NOMO-1 (cell line): Measurements from ENCODE around the gene ZMYND19.
A peak's percentile ranks its signal among the peaks of the same experiment; 100 is the strongest.
"Not testable (repeated sequence)": the region's sequence is repeated elsewhere in the genome, so short reads cannot be mapped to it uniquely, and the experiment has no call there.

Experiments
- DNase-seq, 2 experiments: peaks; one replicate each; lab custom pipeline; 2025; ENCODE audit not compliant: unreplicated experiment in 2 of 2; lab: John Stamatoyannopoulos, UW

ZMYND19 gene

DNA sequence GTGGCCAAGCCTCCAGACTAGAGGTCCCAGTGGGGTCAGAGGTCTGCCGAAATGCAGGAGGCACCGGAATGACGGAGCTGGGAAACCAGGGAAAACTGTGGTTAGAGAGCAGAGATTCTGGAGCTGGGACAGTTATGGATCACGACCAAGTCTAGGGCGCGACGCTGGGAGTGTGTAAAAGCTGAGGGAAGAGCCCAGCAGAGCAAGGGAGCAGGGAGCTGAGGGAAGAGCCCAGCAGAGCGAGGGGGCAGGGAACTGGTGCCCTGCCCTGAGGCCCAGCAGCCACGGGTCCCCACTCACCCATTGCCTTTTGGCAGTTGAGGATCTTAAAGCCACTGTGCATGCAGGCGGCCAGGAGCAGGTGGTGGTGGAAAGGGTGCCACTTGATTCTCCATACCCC, 26.2 kb downstream of the ZMYND19 start:
- no peak for DNase-seq

DNA sequence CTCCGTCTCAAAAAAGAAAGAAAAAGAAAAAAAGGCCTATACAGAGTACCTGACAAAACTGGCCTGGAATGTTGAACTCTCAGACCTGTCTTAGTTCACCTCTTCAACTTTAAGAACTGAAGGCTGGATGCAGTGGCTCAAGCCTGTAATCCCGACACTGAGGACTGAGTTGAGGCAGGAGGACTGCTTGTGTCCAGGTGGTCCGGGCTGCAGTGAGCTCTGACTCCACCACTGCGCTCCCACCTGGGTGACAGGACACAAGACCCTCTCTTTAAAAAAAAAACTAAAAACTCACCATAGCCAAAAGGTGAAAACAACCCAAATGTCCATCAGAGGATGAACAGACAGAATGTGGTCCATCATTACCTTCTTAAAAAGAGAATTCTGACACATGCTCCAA, 32.2 kb downstream of the ZMYND19 start:
- no peak for DNase-seq

DNA sequence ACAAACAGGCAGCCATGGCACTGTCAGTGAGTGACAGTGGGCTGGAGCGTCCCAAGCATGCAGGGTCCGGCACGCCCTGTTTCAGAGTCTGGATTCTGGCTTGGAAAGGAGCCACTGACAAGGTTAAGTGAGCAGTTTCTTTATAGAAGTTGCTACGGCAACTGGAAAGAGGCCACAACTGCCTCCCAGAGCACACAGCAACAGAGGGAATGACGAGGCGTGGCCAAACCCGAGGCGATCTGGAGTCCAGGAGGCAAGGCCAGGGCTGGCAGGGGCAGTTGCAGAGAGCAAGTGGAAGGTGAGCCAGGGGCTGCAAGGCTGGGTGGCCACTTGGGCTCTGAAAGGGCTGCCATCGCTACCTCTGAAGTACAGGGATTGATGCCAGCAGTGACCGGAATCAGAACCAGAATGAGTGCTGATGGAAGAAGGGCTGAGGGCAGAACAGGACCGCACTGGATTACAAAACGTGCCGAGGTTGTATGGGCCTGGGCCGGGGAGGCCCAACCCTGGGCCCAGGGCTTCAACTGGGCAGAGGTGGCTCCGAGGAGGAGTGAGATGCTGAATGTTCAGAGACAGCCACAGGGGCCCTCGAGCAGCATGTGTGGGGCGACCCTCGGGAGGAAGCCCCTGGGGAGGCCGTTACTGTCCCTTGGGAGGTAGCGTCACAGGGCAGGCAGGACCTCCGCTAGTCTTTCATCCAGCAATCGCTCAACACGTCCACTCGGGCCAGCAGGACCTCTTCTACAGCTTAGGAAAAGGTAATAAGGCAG, 34.1 kb downstream of the ZMYND19 start:
- DNase-seq, result no peak

DNA sequence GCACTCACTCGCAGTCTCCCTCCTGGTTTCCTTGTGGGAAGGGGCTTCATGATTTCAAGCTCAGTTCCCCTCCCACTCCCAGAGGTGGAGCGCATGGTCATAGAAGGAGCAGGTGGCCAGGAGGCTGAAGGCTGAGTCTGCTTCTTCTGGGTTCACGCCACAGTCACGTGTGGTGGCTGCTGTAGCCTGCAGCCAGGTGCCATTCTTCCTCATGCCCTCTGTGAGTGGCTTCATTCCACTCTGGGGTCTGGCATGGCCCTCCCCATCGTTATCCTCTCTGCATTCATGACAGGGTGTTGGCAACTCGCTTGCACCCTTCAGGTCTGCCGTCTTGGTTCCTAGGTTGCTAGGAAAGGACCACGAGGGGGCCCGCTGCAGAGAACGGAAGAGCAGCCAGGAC, 35.1 kb downstream of the ZMYND19 start:
- DNase-seq, result no peak

DNA sequence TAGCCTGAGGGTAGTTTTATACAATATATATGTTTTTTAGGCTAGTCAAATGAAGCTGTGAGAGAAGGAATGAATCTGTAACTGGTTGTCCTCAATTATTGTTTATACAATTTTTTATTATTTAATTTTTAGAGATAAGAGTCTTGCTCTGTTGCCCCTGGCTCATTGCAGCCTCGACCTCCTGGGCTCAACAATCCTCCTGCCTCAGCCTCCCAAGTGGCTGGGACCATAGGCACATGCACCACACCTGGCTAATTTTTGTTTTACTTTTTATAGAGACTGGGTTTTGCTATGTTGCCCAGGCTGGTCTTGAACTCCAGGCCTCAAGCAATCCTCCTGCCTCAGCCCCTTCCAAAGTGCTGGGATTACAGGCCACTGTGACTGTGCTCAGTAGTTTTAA, 36.0 kb downstream of the ZMYND19 start:
- DNase-seq, result no peak

DNA sequence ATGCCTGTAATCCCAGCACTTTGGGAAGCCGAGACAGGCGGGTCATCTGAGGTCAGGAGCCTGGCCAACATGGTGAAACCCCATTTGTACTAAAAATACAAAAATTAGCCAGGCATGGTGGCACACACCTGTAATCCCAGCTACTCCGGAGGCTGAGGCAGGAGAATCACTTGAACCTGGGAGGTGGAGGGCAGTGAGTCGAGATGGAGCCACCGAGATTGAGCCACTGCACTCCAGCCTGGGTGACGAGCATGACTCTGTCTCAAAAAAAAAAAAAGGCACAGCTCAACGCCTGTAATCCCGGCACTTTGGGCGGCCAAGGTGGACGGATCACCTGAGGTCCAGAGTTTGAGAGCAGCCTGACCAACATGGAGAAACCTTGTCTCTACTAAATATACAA, 36.7 kb downstream of the ZMYND19 start:
- DNase-seq, result not testable (repeated sequence)

DNA sequence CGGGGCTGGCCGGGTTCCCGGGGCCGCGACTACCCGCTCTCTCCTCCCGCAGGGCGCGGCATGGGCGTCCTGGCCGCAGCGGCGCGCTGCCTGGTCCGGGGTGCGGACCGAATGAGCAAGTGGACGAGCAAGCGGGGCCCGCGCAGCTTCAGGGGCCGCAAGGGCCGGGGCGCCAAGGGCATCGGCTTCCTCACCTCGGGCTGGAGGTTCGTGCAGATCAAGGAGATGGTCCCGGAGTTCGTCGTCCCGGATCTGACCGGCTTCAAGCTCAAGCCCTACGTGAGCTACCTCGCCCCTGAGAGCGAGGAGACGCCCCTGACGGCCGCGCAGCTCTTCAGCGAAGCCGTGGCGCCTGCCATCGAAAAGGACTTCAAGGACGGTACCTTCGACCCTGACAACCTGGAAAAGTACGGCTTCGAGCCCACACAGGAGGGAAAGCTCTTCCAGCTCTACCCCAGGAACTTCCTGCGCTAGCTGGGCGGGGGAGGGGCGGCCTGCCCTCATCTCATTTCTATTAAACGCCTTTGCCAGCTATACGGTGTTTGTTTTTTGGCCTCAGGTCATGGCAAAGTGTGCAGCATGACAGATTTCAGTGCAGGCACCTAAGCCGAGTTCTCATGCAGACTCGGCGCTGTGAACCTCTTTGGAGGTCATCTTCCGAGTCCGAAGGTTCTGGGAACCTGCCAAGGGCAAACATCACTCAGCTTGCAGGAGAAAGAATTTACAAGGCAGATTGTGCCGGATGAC, 38.1 kb downstream of the ZMYND19 start:
- peak; percentile 9 to 52 for DNase-seq

DNA sequence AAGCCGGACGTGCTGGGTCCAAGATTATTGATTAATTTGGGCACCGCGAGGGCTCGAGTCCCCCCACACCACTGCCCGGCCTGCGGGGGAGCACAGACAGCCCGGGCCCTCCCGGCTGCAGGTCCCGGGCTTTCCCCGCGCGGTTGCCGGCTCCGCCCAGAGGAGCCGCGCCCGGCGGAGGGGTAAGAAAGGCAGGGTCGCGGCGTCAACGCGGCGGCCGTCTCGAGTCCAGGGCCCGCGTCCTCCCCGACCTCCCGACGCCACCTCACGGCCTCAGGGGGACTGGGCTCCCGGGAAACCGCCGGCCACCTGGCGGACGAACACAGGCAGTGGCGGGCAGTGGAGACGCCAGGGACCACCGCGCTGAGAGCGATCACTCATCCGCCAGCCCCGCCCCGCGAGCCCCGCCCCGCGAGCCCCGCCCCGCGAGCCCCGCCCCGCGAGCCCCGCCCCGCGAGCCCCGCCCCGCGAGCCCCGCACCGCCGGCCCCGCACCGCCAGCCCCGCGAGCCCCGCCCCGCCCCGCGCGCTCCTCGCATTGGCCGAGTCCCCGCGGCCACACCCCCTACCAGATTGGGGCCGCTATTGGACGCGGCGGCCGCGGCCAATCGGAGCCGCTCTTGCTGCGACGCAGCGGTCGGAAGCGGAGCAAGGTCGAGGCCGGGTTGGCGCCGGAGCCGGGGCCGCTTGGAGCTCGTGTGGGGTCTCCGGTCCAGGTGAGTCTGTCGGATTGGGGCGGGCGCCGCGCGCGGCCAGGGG, 38.9 kb downstream of the ZMYND19 start, which contains the start of gene MRPL41:
Gene MRPL41 (plus strand): TSS at position 616 of the 758 bp plus-strand sequence. CDS start 203 bp downstream, outside the sequence.
- peak; percentile 92 to 97 for DNase-seq

DNA sequence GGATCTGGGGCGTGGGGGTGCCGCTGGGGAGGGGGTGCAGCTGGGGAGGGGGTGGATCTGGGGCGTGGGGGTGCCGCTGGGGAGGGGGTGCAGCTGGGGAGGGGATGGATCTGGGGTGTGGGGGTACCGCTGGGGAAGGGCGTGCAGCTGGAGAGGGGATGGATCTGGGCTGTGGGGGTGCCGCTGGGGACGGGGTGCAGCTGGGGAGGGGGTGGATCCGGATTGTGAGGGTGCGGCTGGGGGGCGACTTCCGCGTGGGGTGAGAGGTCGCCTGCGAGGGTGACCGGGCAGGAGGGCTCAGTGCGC, 39.4 kb downstream of the ZMYND19 start:
- DNase-seq, result not testable (repeated sequence)

DNA sequence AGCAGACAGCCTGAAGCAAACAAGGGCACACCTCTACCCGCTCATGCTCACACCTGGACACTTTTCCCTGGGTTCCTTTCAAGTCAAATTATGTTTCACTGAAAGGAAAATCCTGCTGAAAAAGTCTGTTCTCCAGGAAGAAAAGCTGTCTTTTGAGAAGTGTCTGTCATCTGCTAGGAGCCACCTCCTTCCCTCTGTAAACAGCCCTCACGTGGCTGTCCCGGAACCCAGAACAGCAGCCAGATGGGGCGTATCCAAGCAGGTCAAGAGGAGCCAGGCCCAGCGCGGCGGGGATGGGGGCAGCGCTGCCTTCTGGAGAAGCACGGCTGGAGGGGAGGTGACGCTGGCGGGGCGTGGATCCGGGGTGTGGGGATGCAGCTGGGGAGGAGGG, 40.1 kb downstream of the ZMYND19 start, which contains the start of gene PNPLA7:
Gene PNPLA7 (minus strand): TSS at position 172 of the 391 bp plus-strand sequence. CDS start 205 bp downstream, outside the sequence.
- peak; percentile 74 to 84 for DNase-seq

DNA sequence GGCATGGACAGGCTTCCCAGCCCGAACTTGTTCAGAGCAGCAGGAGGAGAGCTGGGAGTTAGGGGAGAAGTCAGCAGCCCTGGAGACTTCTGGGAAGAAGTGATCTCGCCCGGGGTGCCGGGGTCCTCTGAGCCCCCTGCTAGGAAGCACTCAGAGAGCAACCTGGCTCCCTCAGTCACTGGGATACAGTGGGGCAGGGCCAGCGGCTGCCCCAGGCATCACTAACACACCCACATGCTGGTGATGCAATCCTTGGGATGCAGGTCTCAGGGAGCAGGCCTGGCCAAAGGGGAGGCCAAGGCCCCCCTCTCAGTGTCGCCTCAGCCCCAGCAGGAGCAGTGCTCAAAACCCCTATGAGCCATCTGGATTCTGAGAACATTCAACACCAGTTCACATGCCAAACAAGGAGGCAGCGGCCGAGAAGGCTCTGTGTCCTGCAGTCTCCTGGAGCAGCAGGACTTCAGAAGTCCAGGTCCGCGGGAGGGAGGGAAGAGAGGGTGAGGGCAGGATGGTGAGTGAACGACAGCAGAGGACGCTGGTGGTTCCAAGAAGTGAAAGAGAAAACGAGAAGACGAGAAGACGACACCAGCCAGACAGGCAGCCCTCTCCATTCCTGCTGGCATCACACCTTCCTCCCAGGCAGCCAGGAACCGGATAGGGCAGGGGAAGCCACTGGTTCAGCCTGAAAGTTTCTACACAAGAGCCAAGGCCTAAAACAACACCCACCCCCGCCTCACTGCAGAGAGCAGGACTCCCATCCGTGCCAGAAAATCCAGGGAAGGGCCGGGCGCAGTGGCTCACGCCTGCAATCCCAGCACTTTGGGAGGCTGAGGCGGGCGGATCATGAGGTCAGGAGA, 42.4 kb downstream of the ZMYND19 start:
- DNase-seq, result no peak

DNA sequence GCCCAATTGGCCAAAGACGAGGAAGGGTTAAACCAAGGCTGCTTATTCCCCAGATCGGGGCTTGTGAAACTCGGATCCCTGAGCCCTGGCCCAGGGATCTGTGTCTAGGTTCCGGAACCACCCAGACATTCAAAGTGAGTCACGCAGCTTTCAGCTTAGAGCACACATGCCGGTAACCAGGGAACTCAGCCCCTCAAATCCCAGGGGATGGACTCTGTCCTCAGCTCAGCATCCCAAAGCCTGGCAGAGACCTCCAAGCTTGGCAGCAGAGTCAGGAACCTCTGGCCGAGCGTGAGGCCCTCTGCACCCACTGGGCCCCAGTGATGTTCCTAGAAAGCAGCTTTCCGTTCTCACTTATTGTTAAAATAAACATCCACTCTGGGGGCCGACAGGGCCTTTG, 45.2 kb downstream of the ZMYND19 start:
- DNase-seq, result no peak

DNA sequence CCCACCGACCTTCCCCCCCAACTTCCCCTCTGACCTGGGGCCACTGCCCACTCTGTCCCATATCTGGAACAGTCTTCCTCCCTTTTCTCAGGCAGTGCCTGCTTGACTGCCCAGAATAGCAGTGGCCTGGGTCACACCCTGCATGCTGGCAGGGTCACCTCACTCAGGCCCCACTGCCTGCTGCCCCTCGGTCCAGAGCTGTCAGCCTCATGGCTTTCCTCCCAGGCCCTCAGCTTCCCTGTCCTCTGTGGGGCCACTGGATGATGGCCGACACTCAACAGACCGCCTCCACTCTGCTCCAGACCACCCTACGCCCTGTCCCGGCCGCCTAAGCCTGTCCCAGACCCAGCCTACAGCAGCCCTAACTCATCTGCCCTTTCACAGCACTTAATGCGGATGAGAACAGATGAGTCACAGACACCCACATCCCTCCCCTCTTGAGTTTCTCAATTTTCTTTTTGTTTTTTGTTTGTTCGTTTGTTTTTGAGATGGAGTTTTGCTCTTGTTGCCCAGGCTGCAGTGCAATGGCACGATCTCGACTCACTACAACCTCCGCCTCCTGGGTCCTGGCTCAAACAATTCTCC, 46.0 kb downstream of the ZMYND19 start:
- DNase-seq, result no peak

DNA sequence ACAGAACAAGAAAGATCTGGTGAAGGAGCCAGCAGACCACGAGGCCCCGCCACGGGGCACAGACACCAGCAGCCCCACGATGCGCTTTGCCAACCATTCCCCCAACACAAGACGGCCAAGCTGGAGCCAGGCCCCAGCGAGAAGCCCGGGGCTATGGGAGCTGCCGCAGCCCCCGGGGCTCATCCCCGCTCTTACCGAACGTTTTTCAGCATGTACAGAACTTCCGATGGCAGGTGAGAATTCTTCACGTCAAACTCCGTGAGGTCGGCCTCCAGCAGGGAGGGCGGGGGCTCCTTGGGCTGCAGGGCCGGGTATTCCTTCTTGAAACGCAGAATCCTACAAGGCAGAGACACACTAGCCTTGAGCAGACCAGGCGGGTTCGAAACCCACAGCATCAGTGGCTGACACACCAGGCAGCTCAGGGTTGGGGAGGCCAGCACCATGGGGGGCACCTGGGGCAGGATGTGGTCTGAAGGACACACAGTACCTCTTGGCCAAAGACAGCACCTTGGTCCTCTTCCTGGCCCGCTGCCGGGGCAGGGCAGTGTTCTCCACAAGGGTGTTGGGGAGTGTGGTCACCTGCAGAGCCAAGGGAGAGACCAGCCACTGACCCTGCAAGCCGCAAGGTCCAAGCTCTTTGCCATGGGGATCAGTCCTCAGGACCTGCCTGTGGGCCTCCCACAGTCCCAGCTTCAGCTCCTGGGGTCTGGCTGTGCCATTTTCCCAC, 46.9 kb downstream of the ZMYND19 start:
- DNase-seq, result no peak

DNA sequence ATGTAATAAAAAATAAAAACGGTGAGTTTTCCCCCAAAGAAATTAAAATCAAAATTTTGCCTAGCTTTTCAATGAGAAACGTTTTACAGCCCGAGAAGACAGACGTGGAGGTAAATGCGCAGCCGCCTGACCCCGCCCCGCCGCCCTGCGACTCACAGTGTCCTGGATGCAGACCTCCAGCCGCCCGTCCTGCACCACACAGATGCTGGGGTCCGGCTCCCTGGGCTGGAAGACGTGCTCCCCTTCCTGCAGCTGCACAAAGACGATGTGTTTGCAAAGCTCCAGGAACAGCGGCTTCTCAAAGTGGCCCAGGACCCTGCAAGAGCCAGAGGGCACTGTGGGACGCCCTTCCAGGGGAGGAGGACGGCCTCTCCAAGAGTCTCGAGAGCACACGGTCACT, 47.8 kb downstream of the ZMYND19 start:
- no peak for DNase-seq

DNA sequence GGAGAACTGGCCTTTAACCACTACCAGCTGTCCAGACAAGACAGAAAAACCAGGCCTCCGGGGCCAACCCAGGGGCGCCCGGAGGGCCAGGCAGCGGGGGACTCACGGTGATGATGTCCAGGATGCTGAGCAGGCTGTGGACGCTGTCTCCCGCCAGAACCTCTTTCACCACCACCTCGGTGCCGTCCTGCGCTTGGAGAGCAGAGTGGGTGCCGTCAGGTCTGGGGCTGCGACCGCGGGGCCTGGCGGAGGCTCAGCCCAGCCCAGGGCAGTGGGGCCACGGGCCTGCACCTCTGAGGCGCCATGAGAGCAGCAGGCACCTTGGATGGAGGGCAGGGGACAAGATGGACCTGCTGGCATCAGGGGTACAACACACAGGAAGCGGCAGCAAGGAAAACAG, 49.8 kb downstream of the ZMYND19 start:
- DNase-seq, result no peak

DNA sequence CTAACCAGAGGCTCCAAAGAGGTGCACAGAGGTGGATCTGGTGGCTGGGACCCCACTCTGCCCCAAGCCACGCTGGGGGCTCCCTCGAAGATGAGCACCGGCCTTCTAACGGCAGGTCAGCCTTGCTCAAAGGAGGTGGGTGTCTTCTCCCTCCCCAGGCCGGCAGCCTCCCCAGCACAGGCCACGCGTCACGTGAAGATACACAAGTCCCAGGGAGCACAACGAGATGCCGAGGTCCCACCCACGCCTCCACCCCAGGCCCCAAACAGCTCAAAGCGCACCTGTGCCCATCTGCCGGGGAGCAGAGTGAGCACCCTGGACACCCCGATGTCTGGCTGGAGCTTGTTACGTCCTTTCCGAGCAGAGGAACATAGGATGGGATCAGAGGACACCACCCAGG, 52.3 kb downstream of the ZMYND19 start:
- DNase-seq, result no peak

DNA sequence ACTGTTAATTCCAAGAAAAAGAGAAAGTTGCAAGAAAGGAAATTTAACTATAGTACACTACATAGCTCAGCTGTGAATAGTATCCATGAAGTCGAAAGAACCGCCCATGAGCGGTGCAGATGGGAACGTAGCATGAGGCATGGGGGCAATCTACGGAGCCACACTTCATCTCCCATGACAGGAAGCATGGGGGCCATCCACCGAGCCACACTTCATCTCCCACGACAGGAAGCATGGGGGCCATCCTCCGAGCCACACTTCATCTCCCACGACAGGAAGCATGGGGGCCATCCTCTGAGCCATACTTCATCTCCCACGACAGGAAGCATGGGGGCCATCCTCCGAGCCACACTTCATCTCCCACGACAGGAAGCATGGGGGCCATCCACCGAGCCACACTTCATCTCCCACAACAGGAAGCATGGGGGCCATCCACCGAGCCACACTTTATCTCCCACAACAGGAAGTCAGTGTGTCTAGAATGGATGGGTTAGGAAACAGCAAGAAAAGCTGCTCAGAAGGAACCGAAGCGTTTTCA, 53.6 kb downstream of the ZMYND19 start:
- peak in 1 of 2 experiments; percentile 42 for DNase-seq

DNA sequence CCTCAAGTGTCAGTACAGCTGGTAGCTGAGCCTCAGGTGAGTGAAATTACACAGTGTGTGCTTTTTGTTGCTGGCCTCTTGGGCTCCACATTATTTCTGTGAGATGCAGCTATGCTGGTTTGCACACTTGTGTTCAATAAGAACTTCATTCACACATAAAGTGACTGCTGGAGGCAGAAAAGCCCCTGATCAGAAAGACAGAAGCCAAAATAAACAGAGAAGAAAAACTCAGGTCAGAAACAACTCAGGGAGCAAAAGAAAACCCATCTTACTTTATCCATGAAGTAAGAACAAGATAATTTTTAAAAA, 55.2 kb downstream of the ZMYND19 start:
- no peak for DNase-seq
